Osteoblast (primary cell): Measurements from ENCODE around the gene RALGPS2. TPM values are rescaled to one million over a fixed set of nuclear protein-coding genes. Genes with fewer than 3 reads are reported as not detected.

Experiments
- DNase-seq: peaks from one replicate; pipeline ENCODE4 v3.0.0; 2011; ENCODE audit warnings: low spot score, mixed read lengths; ENCODE audit not compliant: insufficient read length; ENCODE audit errors: missing footprints
- H2AFZ ChIP-seq: 2 replicates; pipeline ENCODE4 v1.6.0; 2011; ENCODE audit warnings: mild to moderate bottlenecking, low read length
- H3K27ac ChIP-seq: 2 replicates; pipeline ENCODE4 v1.5.1; 2011; ENCODE audit warnings: mild to moderate bottlenecking, low read depth, low read length, moderate library complexity
- H3K27me3 ChIP-seq: 2 replicates; pipeline ENCODE4 v1.6.0; 2012; ENCODE audit warnings: mild to moderate bottlenecking, control low read depth, inconsistent platforms, low read length, moderate library complexity; ENCODE audit not compliant: insufficient read depth
- H3K36me3 ChIP-seq: 2 replicates; pipeline ENCODE4 v1.5.1; 2011; ENCODE audit warnings: mild to moderate bottlenecking, low read length, control low read depth, moderate library complexity; ENCODE audit not compliant: insufficient read depth
- H3K4me1 ChIP-seq: 2 replicates; pipeline ENCODE4 v1.5.1; 2011; ENCODE audit warnings: mild to moderate bottlenecking, low read length, control low read depth, moderate library complexity; ENCODE audit not compliant: insufficient read depth
- H3K4me2 ChIP-seq: 2 replicates; pipeline ENCODE4 v1.6.0; 2011; ENCODE audit warnings: mild to moderate bottlenecking, low read length; ENCODE audit not compliant: insufficient read depth
- H3K4me3 ChIP-seq: fragments of 200-600 bp; sonication (generic); 3 replicates; pipeline ENCODE4 v1.5.1; 2012; ENCODE audit warnings: mild to moderate bottlenecking, low read length, inconsistent platforms; ENCODE audit not compliant: insufficient read depth
- H3K79me2 ChIP-seq: 2 replicates; pipeline ENCODE4 v1.6.0; 2012; ENCODE audit warnings: mild to moderate bottlenecking, low read length, control low read depth, inconsistent platforms; ENCODE audit not compliant: insufficient read depth
- H3K9me3 ChIP-seq: 2 replicates; pipeline ENCODE4 v1.5.1; 2011; ENCODE audit warnings: low read depth, low read length, control low read depth
- H4K20me1 ChIP-seq: 2 replicates; pipeline ENCODE4 v1.6.0; 2012; ENCODE audit warnings: mild to moderate bottlenecking, low read length, control low read depth; ENCODE audit not compliant: insufficient read depth
- CTCF ChIP-seq: IDR thresholded peaks from 2 replicates; pipeline ENCODE4 v1.5.1; 2011; ENCODE audit warnings: mild to moderate bottlenecking, low read depth, low read length, moderate library complexity; ENCODE audit errors: extremely low read depth
- total RNA-seq: library from RNA; depleted of rRNA; stranded (reverse); fragments of >200 nt; gene quantifications from 2 replicates; pipeline ENCODE4 v1.2.3, GENCODE V29; 2012

Gene RALGPS2
- total RNA-seq, 1 donor, result 40.2 TPM

- TF ChIP-seq CTCF, result no peak
- H3K36me3 ChIP-seq, result peaks cover 10% of the 10 kb centered on the region
Measured at GRCh38 chr1:178919581-178919980, 194.5 kb downstream of the RALGPS2 start.

GRCh38 chr1:178921499-178921898, 196.5 kb downstream of the RALGPS2 start:
- Histone ChIP-seq H3K9me3 (no peaks in the 10 kb centered on the region), H3K4me1 (no peaks in the 10 kb centered on the region), H3K27ac (no peak overlapping the region), H3K4me3 (no peak overlapping the region), H3K4me2 (no peak overlapping the region), H3K27me3 (no peaks in the 10 kb centered on the region), H3K79me2 (no peaks in the 10 kb centered on the region), H3K36me3 (peaks cover 3% of the 10 kb centered on the region), H4K20me1 (no peaks in the 10 kb centered on the region), H2AFZ (no peak overlapping the region)
- DNase-seq, result no peak
- no peak for TF ChIP-seq CTCF

More at GRCh38 chr1:178919581-178919980, 194.5 kb downstream of the RALGPS2 start:
- Histone ChIP-seq H2AFZ (no peak overlapping the region), H3K27ac (no peak overlapping the region), H3K4me1 (no peaks in the 10 kb centered on the region), H3K27me3 (no peaks in the 10 kb centered on the region), H4K20me1 (no peaks in the 10 kb centered on the region), H3K79me2 (no peaks in the 10 kb centered on the region), H3K4me3 (no peak overlapping the region), H3K9me3 (no peaks in the 10 kb centered on the region), H3K4me2 (no peak overlapping the region)
- no peak for DNase-seq

DNA sequence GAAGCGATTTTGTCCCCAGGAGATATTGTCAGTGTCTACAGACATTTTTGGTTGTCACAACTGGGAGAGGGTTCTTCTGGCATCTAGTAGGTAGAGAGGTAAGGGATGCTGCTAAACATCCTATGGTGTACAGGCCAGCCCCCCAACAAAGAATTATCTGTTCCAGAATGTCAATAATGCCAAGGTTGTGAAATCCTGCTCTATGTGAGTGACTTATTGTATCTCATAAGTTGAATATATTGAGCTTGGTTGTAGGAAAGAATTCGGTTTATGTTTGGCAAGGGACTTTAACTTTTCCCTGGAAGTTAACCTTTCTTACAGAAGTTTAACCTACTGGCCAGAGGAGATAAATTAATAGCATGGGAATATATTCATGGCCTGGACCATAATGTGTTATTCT, 198.5 kb downstream of the RALGPS2 start:
- no peak overlapping the region for H3K4me3 ChIP-seq
- DNase-seq, result no peak
- H4K20me1 ChIP-seq, result no peaks in the 10 kb centered on the region
- H3K79me2 ChIP-seq, result no peaks in the 10 kb centered on the region
- H3K4me1 ChIP-seq, result no peaks in the 10 kb centered on the region
- no peaks in the 10 kb centered on the region for H3K9me3 ChIP-seq
- H3K27ac ChIP-seq, result no peak overlapping the region
- H3K36me3 ChIP-seq, result no peaks in the 10 kb centered on the region
- H2AFZ ChIP-seq, result no peak overlapping the region
- no peak for TF ChIP-seq CTCF
- H3K27me3 ChIP-seq, result no peaks in the 10 kb centered on the region
- H3K4me2 ChIP-seq, result no peak overlapping the region

GRCh38 chr1:178926046-178926445, 201.0 kb downstream of the RALGPS2 start:
- Histone ChIP-seq H3K36me3 (no peaks in the 10 kb centered on the region), H3K4me2 (no peak overlapping the region)
- no peak for TF ChIP-seq CTCF

More at GRCh38 chr1:178926046-178926445, 201.0 kb downstream of the RALGPS2 start:
- Histone ChIP-seq H3K27ac (no peak overlapping the region), H3K27me3 (no peaks in the 10 kb centered on the region), H2AFZ (no peak overlapping the region), H3K79me2 (no peaks in the 10 kb centered on the region), H3K9me3 (no peaks in the 10 kb centered on the region), H3K4me3 (no peak overlapping the region), H4K20me1 (no peaks in the 10 kb centered on the region), H3K4me1 (no peaks in the 10 kb centered on the region)
- DNase-seq, result no peak
